WTC11 (cell line): ENCODE measurements around the gene FSTL4. TPM values are rescaled to one million over a fixed set of nuclear protein-coding genes. Genes with fewer than 3 reads are reported as not detected.

Source experiments
- ATAC-seq: fragments of 200-7000 bp; cut with Tn5 transposase; 2 replicates; pipeline ENCODE4 v1.10.0; 2021; ENCODE audit warnings: mild to moderate bottlenecking, moderate library complexity
- CTCF ChIA-PET: fragments of 300-600 bp; sonication (Branson Sonifier 250); formaldehyde crosslinking; loops from one replicate; lab custom pipeline; 2021; ENCODE audit warnings: antibody characterized with exemption; lab: Charles Lee
- POLR2A ChIA-PET: fragments of 350-600 bp; sonication (Branson Sonifier 250); formaldehyde crosslinking; loops from one replicate; lab custom pipeline; 2021; ENCODE audit warnings: antibody characterized with exemption; lab: Charles Lee
- DNase-seq: peaks from one replicate; pipeline ENCODE4 v3.0.0; 2021; ENCODE audit warnings: low spot score
- H3K27ac Mint-ChIP-seq: 2 replicates; pipeline ENCODE4 v1.8.0; 2021; ENCODE audit warnings: mixed read lengths
- H3K27me3 Mint-ChIP-seq: 2 replicates; pipeline ENCODE4 v1.8.0; 2021; ENCODE audit warnings: low read depth, mild to moderate bottlenecking, moderate library complexity, mixed read lengths
- H3K36me3 Mint-ChIP-seq: 2 replicates; pipeline ENCODE4 v1.8.0; 2021; ENCODE audit warnings: mixed read lengths
- H3K4me1 Mint-ChIP-seq: 2 replicates; pipeline ENCODE4 v1.8.0; 2022; ENCODE audit warnings: mixed read lengths
- H3K4me3 Mint-ChIP-seq: 2 replicates; pipeline ENCODE4 v1.8.0; 2021; ENCODE audit warnings: mild to moderate bottlenecking, moderate library complexity, mixed read lengths
- H3K9me3 Mint-ChIP-seq: 2 replicates; pipeline ENCODE4 v1.8.0; 2021; ENCODE audit warnings: mixed read lengths
- ESRRA ChIP-seq: sonication (generic); formaldehyde crosslinking; IDR thresholded peaks from 2 replicates; pipeline ENCODE4 v1.8.1; 2022; ENCODE audit warnings: mild to moderate bottlenecking, missing genetic modification reagents, borderline replicate concordance
- GTF2I ChIP-seq: fragments of 250-450 bp; sonication (Bioruptor Pico); conservative IDR thresholded peaks from 2 replicates; pipeline ENCODE4 v1.4.0; 2021; ENCODE audit warnings: mild to moderate bottlenecking
- JUN ChIP-seq: sonication (generic); formaldehyde crosslinking; IDR thresholded peaks from 2 replicates; pipeline ENCODE4 v1.8.0; 2023; ENCODE audit warnings: mild to moderate bottlenecking, missing genetic modification reagents
- KAT7 ChIP-seq: sonication (generic); formaldehyde crosslinking; IDR thresholded peaks from 2 replicates; pipeline ENCODE4 v1.8.1; 2023; ENCODE audit warnings: missing genetic modification reagents, mild to moderate bottlenecking, borderline replicate concordance
- NFATC4 ChIP-seq: fragments of 250-450 bp; sonication (Bioruptor Pico); IDR thresholded peaks from 2 replicates; pipeline ENCODE4 v1.9.0; 2021; ENCODE audit warnings: mild to moderate bottlenecking
- SMAD3 ChIP-seq: sonication (generic); formaldehyde crosslinking; IDR thresholded peaks from 2 replicates; pipeline ENCODE4 v1.8.0; 2022; ENCODE audit warnings: missing genetic modification reagents, mild to moderate bottlenecking, borderline replicate concordance
- ZNF263 ChIP-seq: sonication (generic); formaldehyde crosslinking; IDR thresholded peaks from 2 replicates; pipeline ENCODE4 v1.8.1; 2022; ENCODE audit warnings: low read depth, mild to moderate bottlenecking, moderate library complexity, missing genetic modification reagents
- ZNF317 ChIP-seq: sonication (generic); formaldehyde crosslinking; IDR thresholded peaks from 2 replicates; pipeline ENCODE4 v1.8.1; 2023; ENCODE audit warnings: low read depth, mild to moderate bottlenecking, moderate library complexity, missing genetic modification reagents, borderline replicate concordance
- ZNF396 ChIP-seq: fragments of 250-450 bp; sonication (Bioruptor Pico); IDR thresholded peaks from 2 replicates; pipeline ENCODE4 v1.8.0; 2021; ENCODE audit warnings: mild to moderate bottlenecking, moderate library complexity, borderline replicate concordance
- total RNA-seq: library from RNA; stranded (reverse); gene quantifications from 3 replicates; pipeline ENCODE4 v1.2.3, GENCODE V29; 2021
- TF ChIP-seq, protein P1 (sequence below): sonication (generic); formaldehyde crosslinking; conservative IDR thresholded peaks from 2 replicates; pipeline ENCODE4 v1.8.1; 2023; ENCODE audit warnings: mild to moderate bottlenecking, low read depth, missing genetic modification reagents, moderate library complexity
- TF ChIP-seq, protein P2 (sequence below): fragments of 250-450 bp; sonication (Bioruptor Pico); IDR thresholded peaks from 2 replicates; pipeline ENCODE4 v2.1.2; 2022; ENCODE audit warnings: mild to moderate bottlenecking, moderate library complexity
- TF ChIP-seq, protein P3 (sequence below): sonication (generic); formaldehyde crosslinking; IDR thresholded peaks from 2 replicates; pipeline ENCODE4 v1.8.0; 2022; ENCODE audit warnings: mild to moderate bottlenecking, missing genetic modification reagents
- TF ChIP-seq, protein P4 (sequence below): sonication (generic); formaldehyde crosslinking; IDR thresholded peaks from 2 replicates; pipeline ENCODE4 v1.8.1; 2022; ENCODE audit warnings: mild to moderate bottlenecking, moderate library complexity, missing genetic modification reagents
- TF ChIP-seq, protein P5 (sequence below): sonication (generic); formaldehyde crosslinking; IDR thresholded peaks from 2 replicates; pipeline ENCODE4 v1.8.0; 2023; ENCODE audit warnings: missing genetic modification reagents
- TF ChIP-seq, protein P6 (sequence below): fragments of 250-450 bp; sonication (Bioruptor Pico); conservative IDR thresholded peaks from 2 replicates; pipeline ENCODE4 v1.9.0; 2021; ENCODE audit warnings: mild to moderate bottlenecking
- TF ChIP-seq, protein P7 (sequence below): sonication (generic); formaldehyde crosslinking; IDR thresholded peaks from 2 replicates; pipeline ENCODE4 v1.8.0; 2022; ENCODE audit warnings: missing genetic modification reagents

Gene FSTL4
- total RNA-seq, 1 experiment from 2014 or later = 6.1 TPM

DNA sequence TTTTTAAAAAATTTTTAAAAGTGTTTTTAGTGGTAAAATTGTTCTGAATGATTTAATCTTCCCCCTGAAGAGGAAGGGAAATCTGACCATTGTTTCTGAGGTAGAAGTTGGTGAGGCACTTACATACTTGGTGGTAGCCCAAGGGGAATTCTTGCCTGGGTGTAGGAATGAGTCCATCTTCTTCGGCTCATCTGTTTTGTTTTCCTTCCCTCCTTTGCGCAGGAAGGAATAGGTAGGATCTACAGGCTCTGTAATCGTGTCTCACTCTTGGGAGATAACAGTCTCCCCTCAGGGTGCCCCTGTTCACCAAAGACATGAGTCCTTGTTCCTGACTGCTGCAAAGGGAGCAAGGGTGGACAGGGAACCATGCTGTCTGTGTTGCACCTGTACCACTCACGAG, 422.5 kb downstream of the FSTL4 start:
- CTCF ChIA-PET = no interaction called here
- peaks cover 5% of the 10 kb centered on the region for H3K4me1 Mint-ChIP-seq

More for the DNA sequence above, 422.5 kb downstream of the FSTL4 start:
- H3K4me3 Mint-ChIP-seq = no peak overlapping the region
- POLR2A ChIA-PET = no interaction called here
- H3K27me3 Mint-ChIP-seq = no peaks in the 10 kb centered on the region; the same call in 1 of the 2 replicates
- no peak overlapping the region for H3K27ac Mint-ChIP-seq
- H3K36me3 Mint-ChIP-seq = no peaks in the 10 kb centered on the region
- TF ChIP-seq, protein P1, sequence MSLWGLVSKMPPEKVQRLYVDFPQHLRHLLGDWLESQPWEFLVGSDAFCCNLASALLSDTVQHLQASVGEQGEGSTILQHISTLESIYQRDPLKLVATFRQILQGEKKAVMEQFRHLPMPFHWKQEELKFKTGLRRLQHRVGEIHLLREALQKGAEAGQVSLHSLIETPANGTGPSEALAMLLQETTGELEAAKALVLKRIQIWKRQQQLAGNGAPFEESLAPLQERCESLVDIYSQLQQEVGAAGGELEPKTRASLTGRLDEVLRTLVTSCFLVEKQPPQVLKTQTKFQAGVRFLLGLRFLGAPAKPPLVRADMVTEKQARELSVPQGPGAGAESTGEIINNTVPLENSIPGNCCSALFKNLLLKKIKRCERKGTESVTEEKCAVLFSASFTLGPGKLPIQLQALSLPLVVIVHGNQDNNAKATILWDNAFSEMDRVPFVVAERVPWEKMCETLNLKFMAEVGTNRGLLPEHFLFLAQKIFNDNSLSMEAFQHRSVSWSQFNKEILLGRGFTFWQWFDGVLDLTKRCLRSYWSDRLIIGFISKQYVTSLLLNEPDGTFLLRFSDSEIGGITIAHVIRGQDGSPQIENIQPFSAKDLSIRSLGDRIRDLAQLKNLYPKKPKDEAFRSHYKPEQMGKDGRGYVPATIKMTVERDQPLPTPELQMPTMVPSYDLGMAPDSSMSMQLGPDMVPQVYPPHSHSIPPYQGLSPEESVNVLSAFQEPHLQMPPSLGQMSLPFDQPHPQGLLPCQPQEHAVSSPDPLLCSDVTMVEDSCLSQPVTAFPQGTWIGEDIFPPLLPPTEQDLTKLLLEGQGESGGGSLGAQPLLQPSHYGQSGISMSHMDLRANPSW (CRISPR knock-in tag) = no peak
- TF ChIP-seq NFATC4 = no peak
- no peak for TF ChIP-seq ZNF317 (CRISPR knock-in tag)
- TF ChIP-seq, protein P2, sequence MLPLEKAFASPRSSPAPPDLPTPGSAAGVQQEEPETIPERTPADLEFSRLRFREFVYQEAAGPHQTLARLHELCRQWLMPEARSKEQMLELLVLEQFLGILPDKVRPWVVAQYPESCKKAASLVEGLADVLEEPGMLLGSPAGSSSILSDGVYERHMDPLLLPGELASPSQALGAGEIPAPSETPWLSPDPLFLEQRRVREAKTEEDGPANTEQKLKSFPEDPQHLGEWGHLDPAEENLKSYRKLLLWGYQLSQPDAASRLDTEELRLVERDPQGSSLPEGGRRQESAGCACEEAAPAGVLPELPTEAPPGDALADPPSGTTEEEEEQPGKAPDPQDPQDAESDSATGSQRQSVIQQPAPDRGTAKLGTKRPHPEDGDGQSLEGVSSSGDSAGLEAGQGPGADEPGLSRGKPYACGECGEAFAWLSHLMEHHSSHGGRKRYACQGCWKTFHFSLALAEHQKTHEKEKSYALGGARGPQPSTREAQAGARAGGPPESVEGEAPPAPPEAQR (CRISPR knock-in tag) = no peak
- TF ChIP-seq ZNF263 (CRISPR knock-in tag) = no peak
- TF ChIP-seq, protein P3, sequence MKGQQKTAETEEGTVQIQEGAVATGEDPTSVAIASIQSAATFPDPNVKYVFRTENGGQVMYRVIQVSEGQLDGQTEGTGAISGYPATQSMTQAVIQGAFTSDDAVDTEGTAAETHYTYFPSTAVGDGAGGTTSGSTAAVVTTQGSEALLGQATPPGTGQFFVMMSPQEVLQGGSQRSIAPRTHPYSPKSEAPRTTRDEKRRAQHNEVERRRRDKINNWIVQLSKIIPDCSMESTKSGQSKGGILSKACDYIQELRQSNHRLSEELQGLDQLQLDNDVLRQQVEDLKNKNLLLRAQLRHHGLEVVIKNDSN (CRISPR knock-in tag) = no peak
- TF ChIP-seq, protein P4, sequence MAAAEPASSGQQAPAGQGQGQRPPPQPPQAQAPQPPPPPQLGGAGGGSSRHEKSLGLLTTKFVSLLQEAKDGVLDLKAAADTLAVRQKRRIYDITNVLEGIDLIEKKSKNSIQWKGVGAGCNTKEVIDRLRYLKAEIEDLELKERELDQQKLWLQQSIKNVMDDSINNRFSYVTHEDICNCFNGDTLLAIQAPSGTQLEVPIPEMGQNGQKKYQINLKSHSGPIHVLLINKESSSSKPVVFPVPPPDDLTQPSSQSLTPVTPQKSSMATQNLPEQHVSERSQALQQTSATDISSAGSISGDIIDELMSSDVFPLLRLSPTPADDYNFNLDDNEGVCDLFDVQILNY (CRISPR knock-in tag) = no peak
- TF ChIP-seq JUN = no peak
- TF ChIP-seq, protein P5, sequence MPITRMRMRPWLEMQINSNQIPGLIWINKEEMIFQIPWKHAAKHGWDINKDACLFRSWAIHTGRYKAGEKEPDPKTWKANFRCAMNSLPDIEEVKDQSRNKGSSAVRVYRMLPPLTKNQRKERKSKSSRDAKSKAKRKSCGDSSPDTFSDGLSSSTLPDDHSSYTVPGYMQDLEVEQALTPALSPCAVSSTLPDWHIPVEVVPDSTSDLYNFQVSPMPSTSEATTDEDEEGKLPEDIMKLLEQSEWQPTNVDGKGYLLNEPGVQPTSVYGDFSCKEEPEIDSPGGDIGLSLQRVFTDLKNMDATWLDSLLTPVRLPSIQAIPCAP (CRISPR knock-in tag) = no peak
- TF ChIP-seq GTF2I (CRISPR knock-in tag) = no peak
- no peak for TF ChIP-seq SMAD3
- TF ChIP-seq ZNF396 (CRISPR knock-in tag) = no peak
- no peak for TF ChIP-seq ESRRA (CRISPR knock-in tag)
- TF ChIP-seq, protein P6, sequence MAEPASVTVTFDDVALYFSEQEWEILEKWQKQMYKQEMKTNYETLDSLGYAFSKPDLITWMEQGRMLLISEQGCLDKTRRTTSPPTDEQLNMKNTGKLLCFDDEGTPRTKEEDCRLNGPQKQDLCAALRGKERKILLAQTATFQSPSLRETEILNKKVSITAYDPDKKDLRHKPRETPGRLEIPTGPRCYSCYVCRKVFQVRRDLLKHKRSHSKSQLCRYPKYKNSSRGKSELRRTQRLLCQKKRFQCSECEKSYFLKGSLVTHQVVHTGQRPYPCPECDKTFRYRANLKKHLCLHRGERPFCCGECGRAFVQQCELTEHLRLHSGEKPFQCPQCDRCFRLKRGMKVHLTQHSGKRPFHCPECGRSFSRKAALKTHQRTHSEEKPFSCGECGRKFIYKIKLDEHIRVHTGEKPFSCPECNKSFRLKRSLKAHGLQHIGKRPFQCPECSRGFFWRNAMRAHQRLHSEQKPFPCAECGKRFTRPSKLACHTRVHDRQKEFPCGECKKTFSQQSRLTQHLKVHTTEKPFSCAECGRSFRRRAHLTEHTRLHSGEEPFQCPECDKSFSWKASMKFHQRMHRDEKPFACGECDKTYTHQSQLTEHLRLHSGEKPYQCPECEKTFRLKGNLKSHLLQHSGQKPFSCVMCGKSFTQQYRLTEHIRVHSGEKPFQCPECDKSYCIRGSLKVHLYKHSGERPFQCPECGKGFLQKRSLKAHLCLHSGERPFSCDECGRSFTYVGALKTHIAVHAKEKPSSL (CRISPR knock-in tag) = no peak
- TF ChIP-seq KAT7 (CRISPR knock-in tag) = no peak
- TF ChIP-seq, protein P7, sequence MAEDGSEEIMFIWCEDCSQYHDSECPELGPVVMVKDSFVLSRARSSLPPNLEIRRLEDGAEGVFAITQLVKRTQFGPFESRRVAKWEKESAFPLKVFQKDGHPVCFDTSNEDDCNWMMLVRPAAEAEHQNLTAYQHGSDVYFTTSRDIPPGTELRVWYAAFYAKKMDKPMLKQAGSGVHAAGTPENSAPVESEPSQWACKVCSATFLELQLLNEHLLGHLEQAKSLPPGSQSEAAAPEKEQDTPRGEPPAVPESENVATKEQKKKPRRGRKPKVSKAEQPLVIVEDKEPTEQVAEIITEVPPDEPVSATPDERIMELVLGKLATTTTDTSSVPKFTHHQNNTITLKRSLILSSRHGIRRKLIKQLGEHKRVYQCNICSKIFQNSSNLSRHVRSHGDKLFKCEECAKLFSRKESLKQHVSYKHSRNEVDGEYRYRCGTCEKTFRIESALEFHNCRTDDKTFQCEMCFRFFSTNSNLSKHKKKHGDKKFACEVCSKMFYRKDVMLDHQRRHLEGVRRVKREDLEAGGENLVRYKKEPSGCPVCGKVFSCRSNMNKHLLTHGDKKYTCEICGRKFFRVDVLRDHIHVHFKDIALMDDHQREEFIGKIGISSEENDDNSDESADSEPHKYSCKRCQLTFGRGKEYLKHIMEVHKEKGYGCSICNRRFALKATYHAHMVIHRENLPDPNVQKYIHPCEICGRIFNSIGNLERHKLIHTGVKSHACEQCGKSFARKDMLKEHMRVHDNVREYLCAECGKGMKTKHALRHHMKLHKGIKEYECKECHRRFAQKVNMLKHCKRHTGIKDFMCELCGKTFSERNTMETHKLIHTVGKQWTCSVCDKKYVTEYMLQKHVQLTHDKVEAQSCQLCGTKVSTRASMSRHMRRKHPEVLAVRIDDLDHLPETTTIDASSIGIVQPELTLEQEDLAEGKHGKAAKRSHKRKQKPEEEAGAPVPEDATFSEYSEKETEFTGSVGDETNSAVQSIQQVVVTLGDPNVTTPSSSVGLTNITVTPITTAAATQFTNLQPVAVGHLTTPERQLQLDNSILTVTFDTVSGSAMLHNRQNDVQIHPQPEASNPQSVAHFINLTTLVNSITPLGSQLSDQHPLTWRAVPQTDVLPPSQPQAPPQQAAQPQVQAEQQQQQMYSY (CRISPR knock-in tag) = no peak
- ATAC-seq (no peak), DNase-seq (no peak)
- no peaks in the 10 kb centered on the region for H3K9me3 Mint-ChIP-seq
